ENCODE measurements around the gene TEC. TPM values are rescaled to one million over a fixed set of nuclear protein-coding genes. Genes with fewer than 3 reads are reported as not detected.
A peak's percentile ranks its signal among the peaks of the same experiment; 100 is the strongest.

Gene TEC
- total and polyA plus RNA-seq, 9 of the 15 experiments (the other 6 are each of a cell fraction or from before 2014, with no cell fraction given) = 5.3 to 14.7 (median 8.8) TPM

DNA sequence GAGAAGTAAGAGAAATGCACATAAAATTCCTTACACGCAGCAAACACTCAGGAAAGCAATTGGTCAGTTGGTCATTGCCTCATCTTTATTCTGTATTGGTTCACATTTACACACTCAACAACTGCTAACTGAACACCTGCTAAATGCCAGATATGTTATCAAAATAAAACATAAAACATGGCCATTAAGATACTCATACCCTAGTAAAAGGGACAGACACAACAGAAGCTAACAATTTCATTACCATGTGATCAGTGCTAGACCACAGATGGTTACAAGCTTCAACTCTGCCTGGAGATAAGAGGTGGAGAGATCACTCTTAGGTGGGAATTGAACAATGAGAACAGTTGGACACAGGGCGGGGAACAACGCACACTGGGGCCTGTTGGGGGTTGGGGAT is 26.2 kb downstream of the TEC start (continued):
- TF ChIP-seq, protein P1, sequence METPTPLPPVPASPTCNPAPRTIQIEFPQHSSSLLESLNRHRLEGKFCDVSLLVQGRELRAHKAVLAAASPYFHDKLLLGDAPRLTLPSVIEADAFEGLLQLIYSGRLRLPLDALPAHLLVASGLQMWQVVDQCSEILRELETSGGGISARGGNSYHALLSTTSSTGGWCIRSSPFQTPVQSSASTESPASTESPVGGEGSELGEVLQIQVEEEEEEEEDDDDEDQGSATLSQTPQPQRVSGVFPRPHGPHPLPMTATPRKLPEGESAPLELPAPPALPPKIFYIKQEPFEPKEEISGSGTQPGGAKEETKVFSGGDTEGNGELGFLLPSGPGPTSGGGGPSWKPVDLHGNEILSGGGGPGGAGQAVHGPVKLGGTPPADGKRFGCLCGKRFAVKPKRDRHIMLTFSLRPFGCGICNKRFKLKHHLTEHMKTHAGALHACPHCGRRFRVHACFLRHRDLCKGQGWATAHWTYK (CRISPR knock-in tag; IDR thresholded peaks at IDR 0.05) = no peak
- TF ChIP-seq SMAD2 (IDR thresholded peaks at IDR 0.05; ENCODE audit: low read depth, low read length) (no peak), CHD1 (IDR thresholded peaks at IDR 0.05; ENCODE audit: low read length) (no peak), EWSR1 (IDR thresholded peaks at IDR 0.05; ENCODE audit: borderline replicate concordance, low read depth, partially characterized antibody) (no peak), RBM25 (IDR thresholded peaks at IDR 0.05; ENCODE audit: low read depth, low read length, severe bottlenecking) (no peak), HDAC1 (IDR thresholded peaks at IDR 0.05) (no peak), HIVEP1 (CRISPR knock-in tag; IDR thresholded peaks at IDR 0.05) (no peak), NR2C2 (CRISPR knock-in tag; IDR thresholded peaks at IDR 0.05) (no peak), NR2C2 (tag; IDR thresholded peaks at IDR 0.05) (no peak), ZBTB8A (IDR thresholded peaks at IDR 0.05; ENCODE audit: partially characterized antibody) (no peak), NONO (IDR thresholded peaks at IDR 0.05; ENCODE audit: low read depth in 2 of 2, low read length in 1 of 2) (no peak), HDAC3 (IDR thresholded peaks at IDR 0.05; ENCODE audit: borderline replicate concordance, partially characterized antibody) (peak; percentile 85), EP300 (IDR thresholded peaks at IDR 0.05; ENCODE audit: low read length) (peak; percentile 91), CHD2 (IDR thresholded peaks at IDR 0.05; ENCODE audit: low read depth, low read length) (no peak), SAFB (IDR thresholded peaks at IDR 0.05; ENCODE audit: borderline replicate concordance, low read depth, low read length) (no peak), NFIC (IDR thresholded peaks at IDR 0.05) (peak; percentile 73), ZFX (CRISPR knock-in tag; IDR thresholded peaks at IDR 0.05) (no peak)
- TF ChIP-seq, protein P2, sequence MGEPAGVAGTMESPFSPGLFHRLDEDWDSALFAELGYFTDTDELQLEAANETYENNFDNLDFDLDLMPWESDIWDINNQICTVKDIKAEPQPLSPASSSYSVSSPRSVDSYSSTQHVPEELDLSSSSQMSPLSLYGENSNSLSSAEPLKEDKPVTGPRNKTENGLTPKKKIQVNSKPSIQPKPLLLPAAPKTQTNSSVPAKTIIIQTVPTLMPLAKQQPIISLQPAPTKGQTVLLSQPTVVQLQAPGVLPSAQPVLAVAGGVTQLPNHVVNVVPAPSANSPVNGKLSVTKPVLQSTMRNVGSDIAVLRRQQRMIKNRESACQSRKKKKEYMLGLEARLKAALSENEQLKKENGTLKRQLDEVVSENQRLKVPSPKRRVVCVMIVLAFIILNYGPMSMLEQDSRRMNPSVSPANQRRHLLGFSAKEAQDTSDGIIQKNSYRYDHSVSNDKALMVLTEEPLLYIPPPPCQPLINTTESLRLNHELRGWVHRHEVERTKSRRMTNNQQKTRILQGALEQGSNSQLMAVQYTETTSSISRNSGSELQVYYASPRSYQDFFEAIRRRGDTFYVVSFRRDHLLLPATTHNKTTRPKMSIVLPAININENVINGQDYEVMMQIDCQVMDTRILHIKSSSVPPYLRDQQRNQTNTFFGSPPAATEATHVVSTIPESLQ (CRISPR knock-in tag; IDR thresholded peaks at IDR 0.05) = no peak
- TF ChIP-seq, protein P3, sequence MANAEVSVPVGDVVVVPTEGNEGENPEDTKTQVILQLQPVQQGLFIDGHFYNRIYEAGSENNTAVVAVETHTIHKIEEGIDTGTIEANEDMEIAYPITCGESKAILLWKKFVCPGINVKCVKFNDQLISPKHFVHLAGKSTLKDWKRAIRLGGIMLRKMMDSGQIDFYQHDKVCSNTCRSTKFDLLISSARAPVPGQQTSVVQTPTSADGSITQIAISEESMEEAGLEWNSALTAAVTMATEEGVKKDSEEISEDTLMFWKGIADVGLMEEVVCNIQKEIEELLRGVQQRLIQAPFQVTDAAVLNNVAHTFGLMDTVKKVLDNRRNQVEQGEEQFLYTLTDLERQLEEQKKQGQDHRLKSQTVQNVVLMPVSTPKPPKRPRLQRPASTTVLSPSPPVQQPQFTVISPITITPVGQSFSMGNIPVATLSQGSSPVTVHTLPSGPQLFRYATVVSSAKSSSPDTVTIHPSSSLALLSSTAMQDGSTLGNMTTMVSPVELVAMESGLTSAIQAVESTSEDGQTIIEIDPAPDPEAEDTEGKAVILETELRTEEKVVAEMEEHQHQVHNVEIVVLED (CRISPR knock-in tag; IDR thresholded peaks at IDR 0.05) = no peak
- TF ChIP-seq, protein P4, sequence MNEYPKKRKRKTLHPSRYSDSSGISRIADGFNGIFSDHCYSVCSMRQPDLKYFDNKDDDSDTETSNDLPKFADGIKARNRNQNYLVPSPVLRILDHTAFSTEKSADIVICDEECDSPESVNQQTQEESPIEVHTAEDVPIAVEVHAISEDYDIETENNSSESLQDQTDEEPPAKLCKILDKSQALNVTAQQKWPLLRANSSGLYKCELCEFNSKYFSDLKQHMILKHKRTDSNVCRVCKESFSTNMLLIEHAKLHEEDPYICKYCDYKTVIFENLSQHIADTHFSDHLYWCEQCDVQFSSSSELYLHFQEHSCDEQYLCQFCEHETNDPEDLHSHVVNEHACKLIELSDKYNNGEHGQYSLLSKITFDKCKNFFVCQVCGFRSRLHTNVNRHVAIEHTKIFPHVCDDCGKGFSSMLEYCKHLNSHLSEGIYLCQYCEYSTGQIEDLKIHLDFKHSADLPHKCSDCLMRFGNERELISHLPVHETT (CRISPR knock-in tag; conservative IDR thresholded peaks at IDR 0.05 in 1 of 2, IDR thresholded peaks at IDR 0.05 in 1 of 2) = no peak
- TF ChIP-seq, protein P5, sequence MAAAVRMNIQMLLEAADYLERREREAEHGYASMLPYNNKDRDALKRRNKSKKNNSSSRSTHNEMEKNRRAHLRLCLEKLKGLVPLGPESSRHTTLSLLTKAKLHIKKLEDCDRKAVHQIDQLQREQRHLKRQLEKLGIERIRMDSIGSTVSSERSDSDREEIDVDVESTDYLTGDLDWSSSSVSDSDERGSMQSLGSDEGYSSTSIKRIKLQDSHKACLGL (CRISPR knock-in tag; IDR thresholded peaks at IDR 0.05; ENCODE audit: borderline replicate concordance, poor library complexity, severe bottlenecking) = no peak

Measured in K562 (cell line).